T-helper 1 cell treated with Interleukin-12 subunit alpha and Interleukin-12 subunit beta and Interleukin-4 antibody, amounts not matched to agents 30 ng/mL and 1 ng/mL, for 36 hours (primary cell): ENCODE results near the gene CCDC57. TPM values are rescaled to one million over a fixed set of nuclear protein-coding genes. Genes with fewer than 3 reads are reported as not detected.

Experiments used
- intact Hi-C: fragments of 100-400 bp; cut with micrococcal nuclease; formaldehyde crosslinking; loops from one replicate; pipeline ENCODE4 v1.15.1; 2024
- total RNA-seq: library from RNA; stranded (reverse); gene quantifications from 2 replicates; pipeline ENCODE4 v1.2.3, GENCODE V29; 2022

The CCDC57 gene
- total RNA-seq, 1 donor from 2014 or later: 75.3 TPM

DNA sequence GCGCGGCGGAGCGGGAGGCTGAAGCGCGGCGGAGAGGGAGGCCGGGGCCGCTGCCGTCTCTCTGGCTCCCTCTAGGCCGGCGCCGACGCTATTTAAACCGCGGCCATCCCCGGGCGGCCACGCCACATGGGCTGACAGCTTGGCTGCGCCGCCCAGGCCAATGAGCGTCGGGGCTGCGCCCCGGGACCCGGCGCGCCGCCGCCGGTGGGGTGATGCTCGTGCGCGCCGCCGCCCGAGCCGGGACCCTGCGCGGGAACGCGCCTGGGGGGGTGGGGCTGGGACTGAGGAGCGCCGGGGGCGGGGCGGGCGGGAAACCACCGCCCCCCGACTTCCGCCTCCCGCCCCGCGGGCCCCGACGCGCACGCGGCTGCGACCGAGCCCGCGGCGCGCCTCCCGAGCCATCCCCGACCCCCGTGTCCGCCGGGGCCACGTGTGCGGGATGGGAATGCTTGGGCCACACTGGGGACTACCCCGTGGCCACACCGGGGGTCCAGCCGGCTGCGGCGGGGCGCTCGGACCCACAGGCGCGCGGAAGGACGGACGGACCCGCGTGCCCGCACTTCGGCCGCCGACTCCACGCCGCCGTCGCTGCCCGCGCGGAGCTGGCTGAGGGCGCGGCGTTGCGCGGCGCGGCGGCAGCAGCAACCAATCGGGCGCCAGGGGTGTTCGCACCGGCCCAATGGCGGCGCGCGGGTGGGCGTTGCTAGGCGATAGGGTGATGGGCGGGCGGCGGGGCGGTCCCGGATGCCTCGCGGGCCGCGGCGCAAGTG is 114.3 kb downstream of the CCDC57 start, which contains the start of gene FASN:
TSS of gene FASN (minus strand) at position 68 of the 770 bp plus-strand sequence. CDS start 1,791 bp downstream, outside the sequence.
- intact Hi-C loops: loop anchor here (1.0 to 5.0 kb wide), 10 partner anchors 8 to 238 kb away; partner anchors contain the start of genes ASPSCR1, DCXR, DUS1L and GPS1

DNA sequence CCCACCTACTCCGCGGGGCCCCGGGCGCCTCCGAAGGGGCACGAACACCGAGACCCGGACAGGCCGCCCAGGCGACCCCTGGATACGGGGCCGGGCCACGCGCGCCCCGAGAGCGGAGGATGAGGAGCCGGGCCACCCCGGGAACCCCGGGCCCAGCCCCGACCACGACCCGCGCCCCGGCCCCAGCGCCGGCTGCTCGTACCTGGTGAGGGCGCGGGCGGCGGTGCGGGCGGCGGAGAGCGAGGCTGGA is 114.8 kb downstream of the CCDC57 start:
- intact Hi-C loops: loop anchor here (1.0 to 5.0 kb wide), 10 partner anchors 8 to 238 kb away; partner anchors contain the start of genes ASPSCR1, DCXR, DUS1L and GPS1

DNA sequence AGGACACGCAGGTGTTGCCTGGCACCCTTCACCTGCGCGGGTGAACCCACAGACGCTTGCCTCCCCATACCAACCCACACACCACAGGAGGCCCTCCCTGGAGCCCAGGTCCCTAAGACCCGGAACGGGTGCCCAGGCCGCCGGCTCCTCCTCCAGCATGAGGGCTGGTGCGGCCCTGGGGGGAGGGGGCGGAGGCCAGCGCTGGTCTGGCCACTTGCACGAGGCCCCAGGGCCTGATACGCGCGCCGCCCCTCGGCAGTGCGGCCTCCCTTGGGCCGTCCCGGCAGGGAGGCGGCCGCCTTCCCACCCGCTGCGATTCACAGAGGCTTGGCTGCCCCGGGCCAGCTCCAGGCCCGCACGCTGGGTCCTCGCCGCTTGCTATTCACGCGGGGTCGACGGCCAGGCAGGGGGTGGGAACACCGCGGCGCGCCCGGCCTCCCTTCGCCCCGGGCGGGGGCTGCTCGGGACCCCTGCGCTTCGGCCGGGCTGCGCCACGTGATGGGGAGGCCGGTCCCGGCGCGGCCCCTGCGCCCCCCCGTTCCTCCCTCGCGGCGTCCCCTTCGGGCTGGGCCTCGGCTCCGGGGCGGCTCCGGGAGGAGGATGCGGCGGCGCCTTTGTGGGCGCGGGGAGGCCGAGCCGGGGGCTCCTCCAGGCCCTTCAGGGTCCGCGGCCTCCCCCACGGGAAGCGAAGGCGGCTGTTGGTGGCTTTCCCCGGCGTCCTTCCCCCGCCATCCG is 115.3 kb downstream of the CCDC57 start:
- intact Hi-C loops: loop anchor here (5.0 kb wide), 1 partner anchor 45 kb away; the partner anchor contains the start of genes GPS1 and RFNG

DNA sequence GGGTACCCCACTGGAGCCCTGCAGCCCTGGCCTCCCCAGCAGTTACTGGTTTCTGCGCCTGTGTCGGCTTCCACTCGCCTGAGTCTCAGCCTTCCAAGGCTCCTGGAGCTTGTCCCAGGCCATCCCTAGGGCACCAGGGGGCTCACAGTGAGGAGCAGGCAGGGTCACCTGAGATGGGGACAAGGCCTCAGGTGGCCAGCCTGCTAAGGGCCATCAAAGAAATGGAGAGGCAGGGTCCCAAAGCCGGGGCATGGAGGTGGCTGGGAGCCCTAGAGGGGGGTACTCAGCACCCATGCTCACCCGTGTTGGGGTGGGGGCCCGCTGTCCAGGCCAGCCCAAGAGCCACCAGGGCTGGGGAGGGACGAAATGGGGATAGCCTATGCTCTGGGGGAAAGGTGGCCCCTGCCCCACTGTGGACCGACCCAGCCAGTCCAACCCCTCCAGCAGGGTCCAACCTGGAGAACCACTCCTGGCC is 115.9 kb downstream of the CCDC57 start:
- intact Hi-C loops: loop anchor here (5.0 kb wide), 1 partner anchor 44 kb away; the partner anchor contains the start of genes GPS1 and RFNG

DNA sequence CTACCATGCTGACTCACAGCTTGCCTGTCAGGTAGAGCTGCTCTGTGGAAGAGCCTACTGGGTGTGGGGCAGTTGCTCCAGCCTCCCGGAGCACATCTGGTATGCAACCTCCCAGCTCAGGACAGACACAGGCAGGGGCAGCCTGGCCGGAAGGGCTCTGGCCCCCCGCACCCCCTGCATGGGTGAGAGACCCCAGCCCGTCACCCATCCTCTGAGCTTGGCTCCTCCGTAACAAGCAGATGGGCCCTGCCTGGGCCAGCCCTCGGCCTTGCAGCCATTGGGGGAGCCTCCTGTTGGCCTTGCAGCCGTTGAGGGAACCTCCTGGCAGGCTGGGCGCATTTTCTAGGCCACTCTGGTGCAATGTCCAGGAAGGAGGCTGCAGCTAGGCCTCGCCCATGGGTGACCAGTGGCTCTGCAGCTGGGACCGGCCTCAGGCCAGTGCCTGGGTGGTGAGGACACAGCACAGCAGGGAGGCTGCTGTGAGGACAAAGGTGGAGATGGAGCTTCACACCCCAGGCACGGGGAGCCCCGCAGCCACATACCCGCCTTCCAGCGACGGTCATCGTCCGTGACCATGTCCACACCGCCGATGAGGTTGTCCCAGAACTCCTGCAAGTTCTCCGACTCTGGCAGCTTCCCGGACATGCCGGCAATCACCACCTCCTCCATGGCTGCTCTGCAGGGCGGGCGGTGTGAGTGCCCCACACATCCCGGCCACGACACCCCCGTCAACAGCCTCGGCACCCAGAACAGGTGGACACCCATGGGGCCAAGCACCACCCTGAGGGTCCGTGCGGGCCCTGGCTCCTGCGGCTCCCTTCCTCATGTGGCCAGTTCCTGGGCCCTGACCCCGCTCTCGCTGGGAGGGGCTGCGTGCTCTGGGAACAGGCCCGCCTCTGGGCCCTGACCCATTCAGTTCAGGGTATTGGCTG is 116.6 kb downstream of the CCDC57 start:
- intact Hi-C loops: loop anchor here (5.0 kb wide), 1 partner anchor 44 kb away; the partner anchor contains the start of genes GPS1 and RFNG

DNA sequence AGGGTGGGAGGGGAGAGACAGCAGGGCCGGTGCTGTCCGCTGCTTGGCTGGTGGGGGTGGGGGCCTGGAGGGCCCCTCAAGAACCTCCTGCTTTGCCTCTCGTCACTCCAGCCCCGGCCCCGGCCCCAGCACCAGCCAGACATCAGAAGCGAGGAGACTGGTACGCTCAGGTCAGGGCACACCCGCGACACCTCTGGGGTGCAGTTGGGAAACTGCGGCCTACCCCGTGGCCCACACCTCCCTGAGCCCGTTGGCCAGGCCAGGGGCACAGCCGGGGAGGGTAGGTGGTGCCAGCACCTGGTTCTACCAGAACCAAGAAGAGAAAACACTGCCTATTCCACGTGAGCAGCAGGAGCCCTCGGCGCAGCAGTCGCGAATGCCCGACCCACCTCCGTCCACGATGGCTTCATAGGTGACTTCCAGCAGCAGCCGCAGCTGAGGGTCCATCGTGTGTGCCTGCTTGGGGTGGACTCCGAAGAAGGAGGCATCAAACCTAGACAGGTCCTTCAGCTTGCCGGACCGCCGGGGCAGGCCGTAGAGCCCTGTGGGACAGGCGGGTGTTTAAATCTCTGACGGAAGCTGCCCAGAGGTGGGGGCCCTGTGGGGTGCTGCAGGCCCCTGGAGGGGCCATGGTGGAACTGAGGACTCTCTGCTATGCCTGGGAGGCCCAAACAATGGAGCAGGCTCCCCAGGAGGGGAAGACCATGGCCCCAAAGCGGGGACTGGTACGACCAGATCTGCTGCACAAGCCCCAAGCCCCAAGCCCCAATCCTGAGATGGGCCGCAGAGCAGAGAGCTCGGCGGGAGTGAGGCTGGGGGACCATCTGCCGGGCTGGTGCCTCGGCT is 117.5 kb downstream of the CCDC57 start:
- intact Hi-C loops: loop anchor here (5.0 kb wide), 1 partner anchor 43 kb away; the partner anchor contains the start of genes GPS1 and RFNG

DNA sequence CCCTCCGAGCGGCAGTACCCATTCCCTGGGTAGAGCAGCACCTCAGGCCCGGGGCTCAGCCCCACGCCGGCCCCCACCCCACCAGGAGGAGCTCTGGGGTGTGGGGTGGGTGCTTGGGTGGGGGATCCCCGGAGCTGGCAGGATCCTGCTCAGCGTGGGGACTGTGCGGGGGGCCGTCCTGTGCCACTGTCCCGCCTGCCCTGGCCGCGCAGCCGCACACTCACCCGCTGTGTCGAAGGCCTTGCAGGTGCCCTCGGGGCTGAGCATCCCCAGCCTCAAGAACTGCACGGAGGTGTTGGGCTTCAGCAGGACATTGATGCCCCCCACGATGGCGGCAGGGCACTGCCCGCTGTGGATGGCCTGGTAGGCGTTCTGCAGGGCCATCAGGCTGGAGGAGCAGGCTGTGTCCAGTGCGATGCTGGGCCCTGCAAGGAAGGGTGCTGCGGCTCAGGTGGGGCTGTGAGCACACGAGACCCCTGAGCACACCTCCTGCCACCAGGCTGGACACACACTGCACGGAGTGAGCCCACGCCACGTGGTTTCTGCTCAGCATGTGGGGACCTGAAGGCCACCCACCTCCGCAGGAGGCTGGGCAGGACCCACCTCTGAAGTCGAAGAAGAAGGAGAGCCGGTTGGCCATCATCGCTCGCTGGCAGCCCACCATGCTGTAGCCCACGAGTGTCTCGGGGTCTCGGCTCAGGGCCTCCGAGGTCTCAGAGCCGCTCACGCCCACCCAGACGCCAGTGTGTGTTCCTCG is 119.5 kb downstream of the CCDC57 start:
- intact Hi-C loops: no loop called here

DNA sequence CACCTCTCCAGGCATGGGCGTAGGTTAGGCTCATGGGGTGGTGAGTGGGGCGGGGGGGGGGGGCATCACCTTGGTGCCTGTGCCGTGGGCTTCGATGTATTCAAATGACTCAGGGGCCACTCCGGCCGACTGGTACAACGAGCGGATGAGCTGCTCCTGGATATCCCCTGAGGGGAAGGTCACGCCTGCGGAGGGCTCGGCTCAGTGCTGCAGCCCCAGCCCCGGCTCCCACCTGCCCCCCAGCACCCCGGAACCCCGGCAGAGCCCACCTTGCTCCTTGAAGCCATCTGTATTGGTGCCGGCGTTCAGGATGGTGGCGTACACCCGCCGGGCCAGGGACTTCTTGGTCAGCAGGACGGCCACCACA is 120.0 kb downstream of the CCDC57 start:
- intact Hi-C loops: no loop called here

DNA sequence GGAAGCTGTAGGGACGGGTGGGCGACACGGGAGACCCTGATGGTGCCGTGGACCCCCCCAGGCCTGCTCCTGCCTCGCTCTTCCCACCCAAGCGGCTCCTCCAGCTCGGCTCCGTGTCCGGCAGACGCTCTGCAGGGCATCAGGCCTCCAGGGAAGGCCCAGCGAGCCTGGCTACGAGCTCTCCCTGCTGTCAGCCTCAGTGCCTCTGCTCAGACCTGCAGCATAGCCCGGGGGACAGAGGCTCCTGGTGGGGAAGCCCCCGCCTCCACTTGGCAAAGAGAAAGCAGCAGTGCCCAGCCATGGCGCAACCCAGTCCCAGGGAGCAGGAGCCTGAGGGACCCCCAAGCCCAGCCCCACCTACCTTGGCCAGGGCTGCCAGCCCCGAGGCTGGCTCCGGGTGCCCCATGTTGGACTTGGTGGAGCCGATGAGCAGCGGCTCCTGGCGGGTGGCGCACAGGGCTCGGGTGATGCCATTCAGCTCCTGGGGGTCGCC is 120.5 kb downstream of the CCDC57 start:
- intact Hi-C loops: no loop called here

DNA sequence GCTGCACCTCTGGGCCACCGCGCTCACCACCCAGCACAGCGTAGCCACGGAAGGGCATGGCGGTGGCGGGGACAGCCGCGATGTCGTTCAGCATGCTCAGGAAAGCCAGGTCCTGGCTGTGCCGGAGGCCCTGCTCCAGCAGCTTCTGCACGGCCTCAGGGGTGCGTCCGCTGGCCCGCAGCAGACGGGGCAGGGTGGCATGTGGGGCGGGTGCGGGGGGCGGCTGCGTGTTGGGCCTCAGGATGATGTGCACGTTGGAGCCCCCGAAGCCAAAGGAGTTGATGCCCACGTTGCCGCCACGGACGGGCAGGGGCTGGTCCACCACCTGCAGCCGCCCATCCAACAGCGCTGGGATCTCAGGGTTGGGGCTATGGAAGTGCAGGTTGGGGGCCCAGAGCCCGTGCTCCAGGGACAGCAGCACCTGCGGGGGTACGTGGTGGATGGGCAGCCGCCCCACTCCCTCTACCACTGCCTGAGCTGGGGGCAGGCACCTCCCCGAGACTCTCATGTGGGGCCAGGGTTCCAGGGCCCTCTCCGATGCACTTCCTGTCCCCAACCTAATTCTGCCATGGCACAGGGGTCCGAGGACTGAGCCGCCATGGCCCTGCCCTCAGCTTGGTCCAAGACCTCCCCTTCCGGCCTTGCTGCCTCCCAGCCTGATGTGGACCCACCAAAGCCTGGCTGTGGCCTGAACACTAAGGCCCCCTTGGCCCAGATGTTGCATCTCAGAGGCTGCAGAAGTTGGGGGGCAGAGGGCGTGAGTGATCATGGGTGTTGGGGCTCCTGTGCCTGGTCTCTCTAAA is 121.2 kb downstream of the CCDC57 start:
- intact Hi-C loops: no loop called here

DNA sequence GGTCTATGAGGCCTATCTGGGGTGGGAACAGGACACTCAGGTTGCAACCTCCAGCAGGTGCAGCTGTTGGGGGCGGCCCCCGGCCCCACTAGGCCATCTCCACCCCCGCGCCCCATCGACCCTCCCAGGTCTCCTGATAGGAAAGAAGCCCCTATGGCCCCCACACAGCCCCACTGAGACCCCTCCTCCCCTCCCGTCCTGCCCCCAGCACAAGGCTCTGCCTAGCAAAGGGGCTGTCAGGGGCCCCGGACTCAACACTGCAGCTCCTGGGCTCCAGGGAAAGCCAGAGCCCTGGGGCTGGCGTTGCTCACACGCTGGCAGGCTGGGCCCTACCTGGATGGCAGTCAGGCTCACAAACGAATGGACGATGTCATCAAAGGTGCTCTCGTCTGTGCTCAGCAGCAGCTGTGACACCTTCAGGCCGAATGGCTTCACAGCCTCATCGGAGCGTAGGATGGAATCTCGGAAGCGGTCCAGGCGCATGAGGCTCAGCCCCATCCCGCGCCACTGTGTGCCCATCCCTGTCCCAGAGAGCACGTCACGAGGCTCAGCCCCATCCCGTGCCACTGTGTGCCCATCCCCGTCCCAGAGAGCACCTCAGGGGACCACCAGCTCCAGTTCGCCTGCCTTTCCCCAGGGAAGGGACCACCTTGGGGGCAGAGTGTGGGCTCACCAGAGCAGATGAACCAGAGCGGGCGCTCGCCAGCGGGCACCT is 121.9 kb downstream of the CCDC57 start:
- intact Hi-C loops: no loop called here

DNA sequence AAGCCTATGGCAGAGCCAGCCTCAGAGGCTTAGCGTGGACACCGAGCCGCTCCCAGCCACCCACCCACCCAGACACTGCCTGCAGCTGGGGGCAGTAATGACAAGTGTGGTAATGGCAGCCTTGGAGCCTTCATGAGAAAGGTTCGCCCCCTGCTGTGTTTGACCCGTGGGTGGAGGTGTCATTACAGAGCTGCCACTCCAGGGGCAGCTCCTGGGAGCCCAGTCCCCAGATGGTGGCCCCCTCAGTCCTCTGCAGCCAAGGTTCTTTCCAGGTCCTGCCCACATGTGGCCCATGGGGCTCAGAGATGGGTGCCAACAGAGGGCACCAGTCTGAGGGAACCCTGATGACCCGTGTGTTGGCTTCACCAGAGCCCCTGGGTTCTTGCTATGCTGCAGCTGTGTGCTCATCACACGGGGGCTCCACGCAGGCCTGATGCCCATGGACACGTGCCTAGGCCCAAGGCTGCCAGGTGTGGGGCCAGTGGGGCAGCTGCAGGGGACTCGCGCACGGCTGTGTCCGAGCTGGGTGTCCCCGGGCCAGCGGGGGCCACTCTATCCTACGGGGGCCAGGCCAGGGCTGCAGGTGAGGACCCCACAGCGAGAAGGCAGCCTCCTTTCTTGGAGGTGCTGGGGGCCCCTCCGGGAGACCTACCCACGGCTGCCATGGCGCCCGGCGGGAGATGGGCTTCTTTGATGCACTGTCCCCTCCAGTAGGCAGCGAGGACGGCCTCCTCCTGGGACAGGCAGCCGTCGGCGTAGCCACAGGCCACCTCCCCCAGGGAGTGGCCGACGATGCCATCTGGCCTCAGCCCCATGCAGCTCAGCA is 122.7 kb downstream of the CCDC57 start:
- intact Hi-C loops: no loop called here

DNA sequence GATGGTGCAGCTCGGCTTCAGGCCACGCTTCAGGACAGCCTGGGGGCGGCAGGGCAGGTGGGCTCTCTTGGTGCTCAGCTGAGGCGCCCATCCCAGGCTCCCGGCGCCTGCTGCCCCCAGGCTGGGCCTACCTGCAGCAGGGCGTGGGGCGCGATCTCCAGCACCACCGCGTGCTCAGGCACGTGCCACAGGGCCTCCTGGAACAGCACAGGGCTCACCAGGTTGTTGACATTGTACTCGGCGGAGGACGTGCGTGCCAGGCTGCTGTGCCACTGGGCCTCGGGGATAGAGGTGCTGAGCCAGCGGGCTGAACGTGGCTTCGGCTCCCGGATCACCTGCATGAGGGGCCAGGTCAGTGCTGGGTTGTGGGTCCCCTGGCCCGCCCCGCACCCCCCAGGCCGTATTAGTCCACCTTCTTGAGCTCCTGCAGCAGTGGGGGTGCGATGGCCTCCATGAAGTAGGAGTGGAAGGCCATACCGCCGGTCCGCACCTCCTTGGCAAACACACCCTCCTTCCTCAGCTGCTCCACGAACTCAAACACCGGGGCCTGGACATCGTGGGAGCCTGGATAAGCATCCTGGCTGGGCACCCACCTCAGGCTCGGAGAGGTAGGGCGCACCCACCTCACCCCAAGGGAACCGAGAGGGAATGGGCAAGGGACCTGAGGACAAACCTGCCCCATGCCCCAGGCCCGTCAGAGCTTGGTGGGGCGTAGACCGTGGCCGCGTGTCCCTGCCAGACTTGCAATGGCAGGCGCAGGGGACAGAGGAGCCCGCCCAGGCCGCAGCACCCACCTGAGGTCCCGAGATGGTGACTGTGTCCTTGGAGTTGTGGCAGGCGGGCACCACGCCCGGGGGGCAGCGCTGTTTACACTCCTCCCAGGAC is 123.6 kb downstream of the CCDC57 start:
- intact Hi-C loops: no loop called here

DNA sequence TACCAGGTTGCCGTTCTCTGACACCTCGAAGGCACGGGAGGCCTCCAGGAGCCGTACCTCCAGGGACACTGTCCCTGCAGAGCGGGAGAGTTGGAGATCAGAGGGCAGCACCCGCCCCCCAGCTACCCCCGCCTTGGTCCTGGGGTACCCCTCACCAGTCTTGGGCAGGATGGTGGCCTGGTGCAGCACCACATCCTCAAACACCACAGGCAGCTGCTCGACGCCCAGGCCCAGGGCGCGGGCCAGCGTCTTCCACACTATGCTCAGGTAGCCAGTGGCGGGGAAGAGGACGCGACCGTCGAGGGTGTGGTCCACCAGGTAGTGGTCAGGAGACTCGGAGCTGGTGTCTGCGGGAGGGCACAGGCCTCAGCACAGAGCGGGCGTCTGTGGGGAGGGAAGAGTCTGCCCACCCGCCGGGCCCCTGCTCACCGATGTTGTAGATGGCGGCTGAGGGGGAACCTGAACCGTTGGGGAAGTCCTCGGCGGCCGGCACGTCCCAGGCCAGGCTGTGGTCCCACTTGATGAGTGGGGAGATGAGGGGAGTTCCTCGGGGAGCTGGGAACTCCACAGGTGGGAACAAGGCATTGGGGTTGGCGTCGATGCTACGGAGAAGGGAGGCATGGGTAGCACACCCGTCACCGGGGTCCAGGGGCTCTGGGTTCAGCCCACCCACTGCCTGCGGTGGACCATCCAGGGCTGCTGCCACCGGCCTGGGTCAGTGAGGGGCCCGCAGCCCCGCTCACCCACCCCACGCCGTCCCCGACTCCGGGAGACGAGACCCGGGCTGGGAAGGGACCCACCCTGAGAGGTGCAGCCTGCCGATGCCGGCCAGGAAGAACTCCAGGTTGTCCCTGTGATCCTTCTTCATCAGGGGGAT is 124.4 kb downstream of the CCDC57 start:
- intact Hi-C loops: no loop called here
